Progenitor cell of endocrine pancreas (in vitro differentiated cells): ENCODE data around the gene SUGCT. TPM values are rescaled to one million over a fixed set of nuclear protein-coding genes. Genes with fewer than 3 reads are reported as not detected.

Experiments
- DNase-seq: peaks from one replicate; pipeline ENCODE4 v3.0.0; 2021; ENCODE audit warnings: low spot score; ENCODE audit not compliant: unreplicated experiment
- H3K27ac Mint-ChIP-seq: 2 replicates; pipeline ENCODE4 v1.8.0; 2021; ENCODE audit warnings: mild to moderate bottlenecking, moderate library complexity, mixed read lengths
- H3K27me3 Mint-ChIP-seq: 2 replicates; pipeline ENCODE4 v1.8.0; 2021; ENCODE audit warnings: mixed read lengths
- H3K36me3 Mint-ChIP-seq: 2 replicates; pipeline ENCODE4 v1.8.0; 2022; ENCODE audit warnings: mixed read lengths; ENCODE audit not compliant: insufficient read depth
- H3K4me1 Mint-ChIP-seq: 2 replicates; pipeline ENCODE4 v1.8.0; 2021; ENCODE audit warnings: low read depth, mixed read lengths
- H3K4me3 Mint-ChIP-seq: 2 replicates; pipeline ENCODE4 v1.8.0; 2021; ENCODE audit warnings: low read depth, mild to moderate bottlenecking, moderate library complexity, mixed read lengths
- H3K9me3 Mint-ChIP-seq: 2 replicates; pipeline ENCODE4 v1.8.0; 2021; ENCODE audit warnings: low read depth, mixed read lengths
- total RNA-seq: library from RNA; stranded (reverse); gene quantifications from 2 replicates; pipeline ENCODE4 v1.2.1, GENCODE V29; 2021
- TF ChIP-seq, protein P1 (sequence below): fragments of 200-600 bp; sonication (generic); IDR thresholded peaks from one replicate; pipeline ENCODE4 v1.5.0; 2021; ENCODE audit warnings: antibody characterized with exemption, mild to moderate bottlenecking; ENCODE audit not compliant: unreplicated experiment

SUGCT gene
- total RNA-seq, 1 donor from 2014 or later: 6.2 TPM

DNA sequence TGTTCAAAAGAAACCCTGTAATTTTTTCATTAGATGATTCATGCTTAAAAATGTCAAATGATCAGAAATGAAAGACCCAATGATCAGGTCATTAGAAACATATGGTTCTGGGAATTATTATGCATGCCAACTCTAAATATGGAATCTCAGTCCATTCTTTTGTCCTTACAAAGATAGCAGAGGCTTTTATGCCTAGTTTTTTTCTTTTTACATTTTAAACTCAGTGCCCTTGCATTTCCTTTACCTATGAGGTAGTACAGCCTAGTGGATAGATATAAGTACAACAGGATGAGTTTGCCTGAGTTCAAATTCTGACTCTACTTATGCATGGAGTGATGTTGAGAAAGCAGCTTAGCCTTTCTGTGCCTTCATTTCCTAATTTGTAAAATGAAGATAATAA lies 392.9 kb downstream of the SUGCT start:
- no peaks in the 10 kb centered on the region for H3K36me3 Mint-ChIP-seq
- no peak overlapping the region for H3K4me3 Mint-ChIP-seq
- H3K27ac Mint-ChIP-seq: no peak overlapping the region
- TF ChIP-seq, protein P1, sequence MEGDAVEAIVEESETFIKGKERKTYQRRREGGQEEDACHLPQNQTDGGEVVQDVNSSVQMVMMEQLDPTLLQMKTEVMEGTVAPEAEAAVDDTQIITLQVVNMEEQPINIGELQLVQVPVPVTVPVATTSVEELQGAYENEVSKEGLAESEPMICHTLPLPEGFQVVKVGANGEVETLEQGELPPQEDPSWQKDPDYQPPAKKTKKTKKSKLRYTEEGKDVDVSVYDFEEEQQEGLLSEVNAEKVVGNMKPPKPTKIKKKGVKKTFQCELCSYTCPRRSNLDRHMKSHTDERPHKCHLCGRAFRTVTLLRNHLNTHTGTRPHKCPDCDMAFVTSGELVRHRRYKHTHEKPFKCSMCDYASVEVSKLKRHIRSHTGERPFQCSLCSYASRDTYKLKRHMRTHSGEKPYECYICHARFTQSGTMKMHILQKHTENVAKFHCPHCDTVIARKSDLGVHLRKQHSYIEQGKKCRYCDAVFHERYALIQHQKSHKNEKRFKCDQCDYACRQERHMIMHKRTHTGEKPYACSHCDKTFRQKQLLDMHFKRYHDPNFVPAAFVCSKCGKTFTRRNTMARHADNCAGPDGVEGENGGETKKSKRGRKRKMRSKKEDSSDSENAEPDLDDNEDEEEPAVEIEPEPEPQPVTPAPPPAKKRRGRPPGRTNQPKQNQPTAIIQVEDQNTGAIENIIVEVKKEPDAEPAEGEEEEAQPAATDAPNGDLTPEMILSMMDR: no peak
- H3K9me3 Mint-ChIP-seq: no peaks in the 10 kb centered on the region
- H3K4me1 Mint-ChIP-seq: no peaks in the 10 kb centered on the region
- no peak for DNase-seq
- H3K27me3 Mint-ChIP-seq: no peaks in the 10 kb centered on the region

DNA sequence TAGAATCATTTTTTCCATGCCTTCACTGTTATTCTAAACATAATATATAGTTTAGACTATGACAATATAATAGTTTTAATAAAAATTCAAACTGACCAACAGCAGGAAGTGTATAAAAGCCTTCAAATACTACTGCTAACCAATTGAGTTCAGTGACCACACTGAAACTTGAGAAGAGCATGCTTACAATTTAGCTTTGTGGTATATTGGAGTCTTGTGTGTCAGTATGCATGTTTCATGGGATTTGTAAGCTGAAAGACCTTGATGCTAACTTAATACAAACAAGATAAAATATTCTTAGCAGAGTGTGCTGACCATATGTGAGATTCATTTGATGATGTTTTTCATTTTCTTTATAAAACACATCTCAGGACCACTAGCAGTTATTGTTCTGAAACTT lies 395.5 kb downstream of the SUGCT start:
- Mint-ChIP-seq H3K36me3 (no peaks in the 10 kb centered on the region), H3K27me3 (no peaks in the 10 kb centered on the region), H3K27ac (no peak overlapping the region), H3K9me3 (no peaks in the 10 kb centered on the region), H3K4me3 (no peak overlapping the region), H3K4me1 (no peaks in the 10 kb centered on the region)
- TF ChIP-seq, protein P1: no peak
- no peak for DNase-seq

DNA sequence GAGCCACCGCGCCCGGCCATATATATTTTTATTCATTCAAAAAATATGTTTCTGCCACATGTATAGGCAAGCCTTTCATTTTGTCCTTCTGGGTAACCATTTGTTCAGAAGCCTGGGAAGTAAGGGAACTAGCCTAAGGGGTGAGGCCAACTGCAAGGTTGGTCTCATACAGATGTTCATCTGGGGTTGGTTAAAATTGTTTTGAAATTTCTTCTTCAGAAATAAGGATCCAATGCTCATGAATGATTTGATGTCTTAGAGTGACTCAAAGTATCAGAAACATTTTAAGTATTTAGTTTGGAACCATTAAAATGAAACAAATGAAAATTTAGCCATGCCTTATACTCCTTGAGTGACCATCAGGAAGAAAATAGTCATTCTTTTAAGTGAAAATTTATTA lies 397.2 kb downstream of the SUGCT start:
- Mint-ChIP-seq H3K27me3 (no peaks in the 10 kb centered on the region), H3K9me3 (no peaks in the 10 kb centered on the region), H3K4me1 (no peaks in the 10 kb centered on the region), H3K36me3 (no peaks in the 10 kb centered on the region), H3K4me3 (no peak overlapping the region), H3K27ac (no peak overlapping the region)
- TF ChIP-seq, protein P1: no peak
- no peak for DNase-seq

DNA sequence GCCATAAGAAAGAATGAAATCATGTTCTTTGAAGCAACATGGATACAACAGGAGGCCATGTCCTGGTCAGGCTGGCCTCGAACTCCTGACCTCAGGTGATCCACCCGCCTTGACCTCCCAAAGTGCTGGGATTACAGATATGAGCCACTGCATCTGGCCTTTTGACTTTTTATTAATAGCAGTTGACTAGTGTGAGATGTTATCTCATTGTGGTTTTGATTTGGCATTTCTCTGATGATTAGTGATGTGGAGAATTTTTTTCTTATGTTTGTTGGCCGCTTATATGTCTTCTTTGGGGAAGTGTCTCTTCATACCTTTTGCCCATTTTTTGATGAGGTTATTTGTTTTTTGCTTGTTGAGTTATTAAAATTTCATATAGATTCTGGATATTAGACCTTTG lies 400.9 kb downstream of the SUGCT start:
- DNase-seq: no peak
- TF ChIP-seq, protein P1: no peak
- Mint-ChIP-seq H3K27me3 (no peaks in the 10 kb centered on the region), H3K4me1 (no peaks in the 10 kb centered on the region), H3K36me3 (no peaks in the 10 kb centered on the region), H3K4me3 (no peak overlapping the region), H3K9me3 (no peaks in the 10 kb centered on the region), H3K27ac (no peak overlapping the region)

DNA sequence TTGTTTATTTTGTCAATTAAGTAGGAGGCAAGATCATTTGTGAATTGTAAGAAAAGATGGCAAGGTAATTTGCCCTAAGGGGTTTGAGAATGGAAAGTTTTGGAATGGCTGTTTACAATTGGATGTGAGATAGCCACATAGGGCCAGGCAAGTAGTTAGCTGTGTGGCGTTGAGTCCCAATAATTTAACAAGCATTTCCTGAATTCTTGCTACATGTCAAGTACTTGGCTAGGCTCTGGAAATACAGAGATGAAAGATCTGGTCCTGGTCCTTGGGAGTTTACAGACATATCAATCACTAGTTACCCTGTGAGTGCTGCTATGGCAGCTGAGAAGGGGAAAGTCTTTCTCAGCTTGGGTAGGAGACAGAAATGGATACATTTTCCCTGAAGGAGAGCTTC lies 401.6 kb downstream of the SUGCT start:
- H3K27me3 Mint-ChIP-seq: no peaks in the 10 kb centered on the region
- H3K36me3 Mint-ChIP-seq: no peaks in the 10 kb centered on the region
- H3K4me3 Mint-ChIP-seq: no peak overlapping the region
- H3K9me3 Mint-ChIP-seq: no peaks in the 10 kb centered on the region
- no peaks in the 10 kb centered on the region for H3K4me1 Mint-ChIP-seq
- DNase-seq: no peak
- H3K27ac Mint-ChIP-seq: no peak overlapping the region
- TF ChIP-seq, protein P1: no peak
